SK-N-SH (cell line): ENCODE measurements around the gene RBAK. TPM values are rescaled to one million over a fixed set of nuclear protein-coding genes. Genes with fewer than 3 reads are reported as not detected.

Experiments
- CTCF ChIA-PET: fragments of 300-600, 350-600 bp; formaldehyde crosslinking; extraction: SDS; loops from one replicate; lab custom pipeline; 2021; lab: Yijun Ruan, JAX
- POLR2A ChIA-PET: fragments of 350-600 bp; sonication (Branson Sonifier 250); formaldehyde crosslinking; extraction: SDS; loops from one replicate; lab custom pipeline; 2020; ENCODE audit warnings: antibody characterized with exemption, inconsistent platforms; lab: Yijun Ruan, JAX
- DNase-seq: peaks from one replicate; pipeline ENCODE4 v3.0.0; 2012
- H2AFZ ChIP-seq: fragments of 200-600 bp; sonication (generic); 2 replicates; pipeline ENCODE4 v1.8.1; 2016; ENCODE audit warnings: antibody characterized with exemption, mild to moderate bottlenecking, low read depth
- H3F3A ChIP-seq: fragments of 200-600 bp; sonication (generic); replicated peaks from 2 replicates; pipeline ENCODE3; 2016; ENCODE audit warnings: antibody characterized with exemption, mild to moderate bottlenecking; ENCODE audit not compliant: insufficient read depth
- H3K27ac ChIP-seq, 2 experiments: fragments of 200-500 bp in 1 of 2; fragments of 200-600 bp in 1 of 2; sonication (Bioruptor generic) in 1 of 2; sonication (generic), shearing (Covaris generic) in 1 of 2; 2 replicates each; pipeline versions ENCODE4 v1.5.1 to v1.6.1; 2014 to 2016; ENCODE audit warnings: low read depth in 2 of 2, inconsistent platforms in 1 of 2, low read length in 1 of 2, mild to moderate bottlenecking in 1 of 2, mixed read lengths in 1 of 2
- H3K27me3 ChIP-seq: fragments of 200-600 bp; sonication (generic), shearing (Covaris generic); 2 replicates; pipeline ENCODE4 v1.6.1; 2016; ENCODE audit warnings: mixed run types; ENCODE audit not compliant: insufficient read depth
- H3K36me3 ChIP-seq, 2 experiments: fragments of 200-500 bp in 1 of 2; fragments of 200-600 bp in 1 of 2; sonication (Bioruptor generic) in 1 of 2; sonication (generic) in 1 of 2; replicated peaks in 1 of 2; 2 replicates each; pipeline versions ENCODE3 to v1.5.1; 2014 to 2016; ENCODE audit warnings: low read length in 1 of 2, mild to moderate bottlenecking in 1 of 2; ENCODE audit not compliant: insufficient read depth in 2 of 2, control insufficient read depth in 1 of 2
- H3K4me1 ChIP-seq, 2 experiments: fragments of 200-500 bp in 1 of 2; fragments of 200-600 bp in 1 of 2; sonication (Bioruptor generic) in 1 of 2; sonication (generic), shearing (Covaris generic) in 1 of 2; 2 replicates each; pipeline versions ENCODE4 v1.5.1 to v1.6.1; 2014 to 2016; ENCODE audit warnings: low read depth in 1 of 2, low read length in 1 of 2, mixed run types in 1 of 2; ENCODE audit not compliant: insufficient read depth in 2 of 2, control insufficient read depth in 1 of 2
- H3K4me2 ChIP-seq: fragments of 200-600 bp; sonication (generic), shearing (Covaris generic); 2 replicates; pipeline ENCODE4 v1.6.1; 2017; ENCODE audit warnings: mixed run types
- H3K4me3 ChIP-seq, 2 experiments: fragments of 200-500 bp in 1 of 2; fragments of 200-600 bp in 1 of 2; sonication (Bioruptor generic) in 1 of 2; sonication (generic), shearing (Covaris generic) in 1 of 2; 2 replicates each; pipeline versions ENCODE4 v1.5.1 to v1.8.1; 2014 to 2016; ENCODE audit warnings: low read depth in 2 of 2, inconsistent platforms in 1 of 2, low read length in 1 of 2, mild to moderate bottlenecking in 1 of 2, mixed read lengths in 1 of 2, moderate library complexity in 1 of 2
- H3K79me2 ChIP-seq: fragments of 200-600 bp; sonication (generic); 2 replicates; pipeline ENCODE4 v1.8.1; 2017; ENCODE audit warnings: mild to moderate bottlenecking; ENCODE audit not compliant: insufficient read depth
- H3K9ac ChIP-seq: fragments of 200-600 bp; sonication (generic); 2 replicates; pipeline ENCODE4 v1.6.1; 2017; ENCODE audit warnings: mixed run types
- H3K9me2 ChIP-seq: fragments of 200-600 bp; sonication (generic); 2 replicates; pipeline ENCODE4 v1.6.1; 2017; ENCODE audit warnings: mixed run types
- H3K9me3 ChIP-seq: fragments of 200-600 bp; sonication (generic); 2 replicates; pipeline ENCODE4 v1.6.1; 2017; ENCODE audit warnings: mixed run types, mild to moderate bottlenecking, moderate library complexity
- H4K20me1 ChIP-seq: fragments of 200-600 bp; sonication (generic); 2 replicates; pipeline ENCODE4 v1.6.1; 2017; ENCODE audit warnings: mild to moderate bottlenecking, mixed run types; ENCODE audit not compliant: insufficient read depth
- CHD2 ChIP-seq: fragments of 150-350 bp; IDR thresholded peaks from 2 replicates; pipeline ENCODE4 v1.6.1; 2018; ENCODE audit warnings: low read length; ENCODE audit not compliant: partially characterized antibody
- ELF1 ChIP-seq: IDR thresholded peaks from 2 replicates; pipeline ENCODE4 v1.4.0; 2012
- EP300 ChIP-seq, 2 experiments: IDR thresholded peaks; 2 replicates each; pipeline versions ENCODE4 v1.4.0 to v1.6.1; 2012; ENCODE audit warnings: borderline replicate concordance in 1 of 2, low read depth in 1 of 2, low read length in 1 of 2
- FOSL2 ChIP-seq: IDR thresholded peaks from 2 replicates; pipeline ENCODE4 v1.4.0; 2012; ENCODE audit warnings: low read depth, mild to moderate bottlenecking, moderate library complexity, borderline replicate concordance
- FOXJ3 ChIP-seq: sonication (generic); formaldehyde crosslinking; IDR thresholded peaks from 2 replicates; pipeline ENCODE4 v1.5.1; 2020; ENCODE audit warnings: mild to moderate bottlenecking, missing genetic modification reagents
- FOXM1 ChIP-seq: IDR thresholded peaks from 2 replicates; pipeline ENCODE4 v1.4.0; 2012; ENCODE audit warnings: low read depth, mild to moderate bottlenecking
- IRF3 ChIP-seq: fragments of 150-350 bp; IDR thresholded peaks from 2 replicates; pipeline ENCODE4 v1.6.1; 2016; ENCODE audit warnings: mild to moderate bottlenecking, low read depth, low read length
- MEF2A ChIP-seq: IDR thresholded peaks from 2 replicates; pipeline ENCODE4 v1.4.0; 2012; ENCODE audit warnings: low read depth, borderline replicate concordance
- RCOR1 ChIP-seq: fragments of 150-350 bp; IDR thresholded peaks from 2 replicates; pipeline ENCODE4 v1.6.1; 2017; ENCODE audit warnings: antibody characterized with exemption, low read length
- SIN3A ChIP-seq: IDR thresholded peaks from 2 replicates; pipeline ENCODE4 v1.6.1; 2012; ENCODE audit warnings: low read depth, mild to moderate bottlenecking, low read length, moderate library complexity, borderline replicate concordance
- SMC3 ChIP-seq: IDR thresholded peaks from 2 replicates; pipeline ENCODE4 v1.6.1; 2012; ENCODE audit warnings: low read depth, low read length, improper control_type of control experiment
- TAF1 ChIP-seq: IDR thresholded peaks from 2 replicates; pipeline ENCODE4 v1.6.1; 2012; ENCODE audit warnings: low read depth, mild to moderate bottlenecking, low read length, moderate library complexity, borderline replicate concordance
- TEAD4 ChIP-seq: IDR thresholded peaks from 2 replicates; pipeline ENCODE4 v1.4.0; 2012; ENCODE audit warnings: mild to moderate bottlenecking, borderline replicate concordance; ENCODE audit not compliant: insufficient read depth
- YY1 ChIP-seq: IDR thresholded peaks from 2 replicates; pipeline ENCODE4 v1.4.0; 2012; ENCODE audit warnings: low read depth, mild to moderate bottlenecking
- WGBS: methylation state at CpG from one replicate; pipeline ENCODE4 v1.1.6; 2017; ENCODE audit warnings: low lambda C conversion rate; 5-methylcytosine and 5-hydroxymethylcytosine counted together
- polyA plus RNA-seq, 3 experiments: library from polyadenylated mRNA; depleted of rRNA; stranded (reverse); fragments of >200 nt; gene quantifications; 2 replicates each; pipeline ENCODE4 v1.2.3, GENCODE V29; 2012
- TF ChIP-seq, protein P1 (sequence below): fragments of 200-600 bp; sonication (generic); IDR thresholded peaks from 2 replicates; pipeline ENCODE4 v1.6.1; 2017; ENCODE audit warnings: antibody characterized with exemption, mild to moderate bottlenecking, moderate library complexity

RBAK gene
- polyA plus RNA-seq, 1 of the 3 experiments (the other 2 are of a cell fraction): 2.5 TPM

GRCh38 chr7:5116359-5116758 lies 70.7 kb downstream of the RBAK start:
- Histone ChIP-seq H3K4me1 (no peaks in the 10 kb centered on the region), H3F3A (no peaks in the 10 kb centered on the region), H3K9me2 (no peaks in the 10 kb centered on the region), H3K36me3 (no peaks in the 10 kb centered on the region), H3K9me3 (no peaks in the 10 kb centered on the region), H3K4me3 (no peak overlapping the region), H3K4me2 (no peak overlapping the region), H3K79me2 (no peaks in the 10 kb centered on the region), H3K9ac (no peak overlapping the region), H2AFZ (no peak overlapping the region), H3K27ac (no peak overlapping the region), H4K20me1 (no peaks in the 10 kb centered on the region), H3K27me3 (peaks cover 14% of the 10 kb centered on the region; the same call in 1 of the 2 replicates)
- DNase-seq: no peak
- ChIA-PET POLR2A (no interaction called here), CTCF (interaction anchor here (1.5 kb wide), 1 partner anchor 31 kb away, joined by 6 read pairs; no protein-coding TSS in a partner anchor)
- TF ChIP-seq TAF1 (no peak), TEAD4 (no peak), SMC3 (no peak), FOXM1 (no peak), FOXJ3 (CRISPR knock-in tag) (no peak), EP300 (IDR thresholded peaks at IDR 0.05; ENCODE audit: borderline replicate concordance in 1 of 2, low read depth in 1 of 2, low read length in 1 of 2) (no peak), ELF1 (no peak), FOSL2 (no peak), SIN3A (no peak), MEF2A (no peak), RCOR1 (no peak), CHD2 (no peak), IRF3 (no peak), YY1 (no peak)
- TF ChIP-seq, protein P1, sequence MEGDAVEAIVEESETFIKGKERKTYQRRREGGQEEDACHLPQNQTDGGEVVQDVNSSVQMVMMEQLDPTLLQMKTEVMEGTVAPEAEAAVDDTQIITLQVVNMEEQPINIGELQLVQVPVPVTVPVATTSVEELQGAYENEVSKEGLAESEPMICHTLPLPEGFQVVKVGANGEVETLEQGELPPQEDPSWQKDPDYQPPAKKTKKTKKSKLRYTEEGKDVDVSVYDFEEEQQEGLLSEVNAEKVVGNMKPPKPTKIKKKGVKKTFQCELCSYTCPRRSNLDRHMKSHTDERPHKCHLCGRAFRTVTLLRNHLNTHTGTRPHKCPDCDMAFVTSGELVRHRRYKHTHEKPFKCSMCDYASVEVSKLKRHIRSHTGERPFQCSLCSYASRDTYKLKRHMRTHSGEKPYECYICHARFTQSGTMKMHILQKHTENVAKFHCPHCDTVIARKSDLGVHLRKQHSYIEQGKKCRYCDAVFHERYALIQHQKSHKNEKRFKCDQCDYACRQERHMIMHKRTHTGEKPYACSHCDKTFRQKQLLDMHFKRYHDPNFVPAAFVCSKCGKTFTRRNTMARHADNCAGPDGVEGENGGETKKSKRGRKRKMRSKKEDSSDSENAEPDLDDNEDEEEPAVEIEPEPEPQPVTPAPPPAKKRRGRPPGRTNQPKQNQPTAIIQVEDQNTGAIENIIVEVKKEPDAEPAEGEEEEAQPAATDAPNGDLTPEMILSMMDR: no peak
- WGBS: 26% methylated on average over 7 of the region's 7 CpGs
